HEK293 (cell line): ENCODE measurements around the gene CACNA2D1.

Experiments used
- CTCF ChIA-PET: fragments of 350-600 bp; formaldehyde crosslinking; extraction: SDS; loops from one replicate; lab custom pipeline; 2021; ENCODE audit warnings: antibody characterized with exemption; lab: Yijun Ruan, JAX
- POLR2A ChIA-PET: fragments of 300-600 bp; formaldehyde crosslinking; extraction: SDS; loops from one replicate; lab custom pipeline; 2020; ENCODE audit warnings: antibody characterized with exemption, inconsistent platforms; lab: Yijun Ruan, JAX
- H3K27ac ChIP-seq: fragments of 200-500 bp; sonication (Bioruptor generic); 2 replicates; pipeline ENCODE4 v1.5.1; 2014; ENCODE audit warnings: low read depth, low read length, control low read depth, inconsistent platforms; ENCODE audit errors: extremely low read depth
- H3K36me3 ChIP-seq, 2 experiments: fragments of 200-500 bp in 1 of 2; sonication (Bioruptor generic) in 1 of 2; 1 replicate in 1 of 2; 2 replicates in 1 of 2; pipeline ENCODE4 v1.5.1; 2014 to 2017; ENCODE audit warnings: inconsistent platforms in 2 of 2, low read length in 2 of 2; ENCODE audit not compliant: control insufficient read depth in 2 of 2, insufficient read depth in 1 of 2
- H3K4me1 ChIP-seq: fragments of 200-500 bp; sonication (Bioruptor generic); 2 replicates; pipeline ENCODE4 v1.5.1; 2014; ENCODE audit warnings: mild to moderate bottlenecking, low read length, inconsistent platforms; ENCODE audit not compliant: control insufficient read depth, insufficient read depth
- H3K4me3 ChIP-seq: 2 replicates; pipeline ENCODE4 v1.5.1; 2011; ENCODE audit warnings: low read depth, mild to moderate bottlenecking, control low read depth, low read length, moderate library complexity
- H3K9me3 ChIP-seq: fragments of 200-500 bp; sonication (Bioruptor generic); 2 replicates; pipeline ENCODE4 v1.5.1; 2014; ENCODE audit warnings: low read depth, low read length, inconsistent platforms; ENCODE audit not compliant: control insufficient read depth, insufficient read depth
- AEBP2 ChIP-seq: fragments of 450-650 bp; formaldehyde crosslinking; IDR thresholded peaks from 2 replicates; pipeline ENCODE4 v1.5.1; 2016; ENCODE audit warnings: missing biosample characterization, missing genetic modification characterization, borderline replicate concordance
- BCL11A ChIP-seq: fragments of 450-650 bp; formaldehyde crosslinking; IDR thresholded peaks from 2 replicates; pipeline ENCODE4 v1.5.1; 2016; ENCODE audit warnings: low read depth, missing biosample characterization, missing genetic modification characterization
- INSM2 ChIP-seq: fragments of 450-650 bp; formaldehyde crosslinking; IDR thresholded peaks from 2 replicates; pipeline ENCODE4 v1.5.1; 2016; ENCODE audit warnings: missing biosample characterization, missing genetic modification characterization
- KLF9 ChIP-seq: fragments of 450-650 bp; formaldehyde crosslinking; IDR thresholded peaks from 2 replicates; pipeline ENCODE4 v1.5.1; 2016; ENCODE audit warnings: missing biosample characterization, missing genetic modification characterization, low read depth
- PRDM10 ChIP-seq: fragments of 450-650 bp; formaldehyde crosslinking; IDR thresholded peaks from 2 replicates; pipeline ENCODE4 v1.5.1; 2016; ENCODE audit warnings: missing biosample characterization, missing genetic modification characterization
- RBAK ChIP-seq: fragments of 450-650 bp; formaldehyde crosslinking; IDR thresholded peaks from 2 replicates; pipeline ENCODE4 v1.5.1; 2016; ENCODE audit warnings: missing biosample characterization, missing genetic modification characterization
- ZBTB20 ChIP-seq: fragments of 450-650 bp; formaldehyde crosslinking; IDR thresholded peaks from 2 replicates; pipeline ENCODE4 v1.5.1; 2016; ENCODE audit warnings: missing biosample characterization, missing genetic modification characterization
- ZBTB26 ChIP-seq: fragments of 450-650 bp; formaldehyde crosslinking; optimal IDR thresholded peaks from 2 replicates; pipeline ENCODE3; 2016; ENCODE audit warnings: missing biosample characterization, mild to moderate bottlenecking, missing genetic modification characterization
- ZBTB6 ChIP-seq: fragments of 450-650 bp; formaldehyde crosslinking; IDR thresholded peaks from 2 replicates; pipeline ENCODE4 v1.5.1; 2017; ENCODE audit warnings: missing biosample characterization, missing genetic modification characterization
- ZNF202 ChIP-seq: fragments of 450-650 bp; formaldehyde crosslinking; IDR thresholded peaks from 2 replicates; pipeline ENCODE4 v1.5.1; 2016; ENCODE audit warnings: missing biosample characterization, missing genetic modification characterization, borderline replicate concordance
- ZNF280C ChIP-seq: fragments of 450-650 bp; formaldehyde crosslinking; IDR thresholded peaks from 2 replicates; pipeline ENCODE4 v1.5.1; 2016; ENCODE audit warnings: missing biosample characterization, missing genetic modification characterization
- ZNF394 ChIP-seq: fragments of 450-650 bp; formaldehyde crosslinking; IDR thresholded peaks from 2 replicates; pipeline ENCODE4 v1.5.1; 2016; ENCODE audit warnings: missing biosample characterization, missing genetic modification characterization, mild to moderate bottlenecking, moderate library complexity, borderline replicate concordance
- ZNF658 ChIP-seq: fragments of 450-650 bp; formaldehyde crosslinking; IDR thresholded peaks from 2 replicates; pipeline ENCODE4; 2016; ENCODE audit warnings: missing biosample characterization, missing genetic modification characterization
- ZNF707 ChIP-seq: fragments of 450-650 bp; formaldehyde crosslinking; IDR thresholded peaks from 2 replicates; pipeline ENCODE4 v1.5.1; 2016; ENCODE audit warnings: missing biosample characterization, missing genetic modification characterization
- ZNF777 ChIP-seq: fragments of 450-650 bp; formaldehyde crosslinking; IDR thresholded peaks from 2 replicates; pipeline ENCODE4 v1.5.1; 2017; ENCODE audit warnings: missing biosample characterization, missing genetic modification characterization, borderline replicate concordance

Gene CACNA2D1

GRCh38 chr7:82396343-82396742 lies 47.2 kb downstream of the CACNA2D1 start:
- no peaks in the 10 kb centered on the region for H3K9me3 ChIP-seq
- CTCF ChIA-PET = interaction anchor here (0.7 to 1.6 kb wide), 3 partner anchors 8 to 982 kb away, joined by 3 to 5 read pairs (median 3); no protein-coding TSS in a partner anchor
- POLR2A ChIA-PET = no interaction called here
- TF ChIP-seq ZNF394 = no peak
- TF ChIP-seq ZBTB26 (tag by site-specific recombination) = no peak
- no peak for TF ChIP-seq ZNF202 (tag by site-specific recombination)
- no peak for TF ChIP-seq BCL11A (tag by site-specific recombination)
- no peak for TF ChIP-seq RBAK (tag by site-specific recombination)
- TF ChIP-seq ZNF707 (tag by site-specific recombination) = no peak
- no peak for TF ChIP-seq PRDM10 (tag by site-specific recombination)
- TF ChIP-seq ZBTB20 (tag by site-specific recombination) = no peak
- TF ChIP-seq ZNF658 = no peak
- TF ChIP-seq ZNF777 = no peak
- no peak for TF ChIP-seq ZBTB6 (tag by site-specific recombination)
- TF ChIP-seq INSM2 (tag by site-specific recombination) = no peak
- no peak for TF ChIP-seq AEBP2 (tag by site-specific recombination)
- no peak for TF ChIP-seq KLF9 (tag by site-specific recombination)
- no peak for TF ChIP-seq ZNF280C
- peaks cover 0 to 3% of the 10 kb centered on the region in 2 experiments; a peak in 1 of 3 replicates for H3K36me3 ChIP-seq
- no peak overlapping the region for H3K27ac ChIP-seq
- H3K4me3 ChIP-seq = no peak overlapping the region
- no peaks in the 10 kb centered on the region for H3K4me1 ChIP-seq
